ENCODE measurements around the gene CCDC8.

The CCDC8 gene

DNA sequence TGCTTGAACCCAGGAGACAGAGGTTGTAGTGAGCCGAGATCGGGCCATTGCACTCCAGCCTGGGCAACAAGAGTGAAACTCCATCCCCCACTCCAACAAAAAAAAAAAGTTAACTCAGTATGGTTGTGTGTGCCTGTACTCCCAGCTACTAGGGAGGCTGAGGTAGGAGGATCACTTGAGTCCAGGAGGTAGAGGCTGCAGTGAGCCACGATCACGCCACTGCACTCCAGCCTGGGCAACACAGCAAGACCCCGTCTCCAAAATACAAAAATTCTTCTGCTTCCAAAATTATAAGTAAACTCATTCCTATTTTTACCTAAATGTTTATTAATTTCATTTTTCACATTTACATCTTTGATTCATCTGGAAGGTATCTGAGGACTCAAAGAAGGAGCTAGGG, 43.6 kb upstream of the CCDC8 start:
- H2BK120ac ChIP-seq (ENCODE audit: low read depth, low read length), result no peak overlapping the region
- no peak overlapping the region for H2AFZ ChIP-seq (ENCODE audit: low read depth, low read length)
- no peak overlapping the region for H2BK15ac ChIP-seq (ENCODE audit: low read depth, poor library complexity, severe bottlenecking)
- H3K4me1 ChIP-seq (ENCODE audit: control insufficient read depth, insufficient read depth, low read depth, low read length), result no peaks in the 10 kb centered on the region
- H3K79me1 ChIP-seq (replicated peaks; ENCODE audit: low read length, poor library complexity, severe bottlenecking), result no peaks in the 10 kb centered on the region
- no peak overlapping the region for H2AK5ac ChIP-seq (ENCODE audit: low read length, severe bottlenecking)
- no peaks in the 10 kb centered on the region for H3K27me3 ChIP-seq (ENCODE audit: control insufficient read depth in 1 of 2, insufficient read depth in 1 of 2, low read length in 2 of 2)
- H3K27ac ChIP-seq (ENCODE audit: low read length, poor library complexity, severe bottlenecking), result no peak overlapping the region
- no peak overlapping the region for H3K4me2 ChIP-seq (ENCODE audit: low read length, poor library complexity, severe bottlenecking)
- no peak overlapping the region for H3K9ac ChIP-seq (ENCODE audit: low read length)
- H4K8ac ChIP-seq (ENCODE audit: low read length), result no peak overlapping the region
- peaks cover 0 to 2% of the 10 kb centered on the region in 2 experiments for H3K36me3 ChIP-seq (ENCODE audit: control insufficient read depth in 1 of 2, insufficient read depth in 2 of 2, low read depth in 1 of 2, low read length in 2 of 2)
- no peak overlapping the region for H3K14ac ChIP-seq (ENCODE audit: low read length in 2 of 2)
- no peaks in the 10 kb centered on the region for H3K9me3 ChIP-seq (ENCODE audit: control insufficient read depth, low read length)
- H3K23ac ChIP-seq (ENCODE audit: low read length in 2 of 2), result no peak overlapping the region
- WGBS, result 100% methylated on average over 2 of the region's 5 CpGs
- no peak overlapping the region for H2BK5ac ChIP-seq (ENCODE audit: low read depth, low read length, poor library complexity, severe bottlenecking)
- DNase-seq, result no peak
- H3K4ac ChIP-seq (ENCODE audit: low read depth in 1 of 2, low read length in 2 of 2), result no peak overlapping the region
- H3K4me3 ChIP-seq (ENCODE audit: insufficient read depth in 1 of 2, low read depth in 1 of 2, low read length in 2 of 2), result no peak overlapping the region
- no peak overlapping the region for H2BK12ac ChIP-seq (ENCODE audit: low read length in 2 of 2)
- H3K18ac ChIP-seq (ENCODE audit: low read depth in 1 of 2, low read length in 2 of 2), result no peak overlapping the region
- H4K91ac ChIP-seq (ENCODE audit: low read length), result no peak overlapping the region

DNA sequence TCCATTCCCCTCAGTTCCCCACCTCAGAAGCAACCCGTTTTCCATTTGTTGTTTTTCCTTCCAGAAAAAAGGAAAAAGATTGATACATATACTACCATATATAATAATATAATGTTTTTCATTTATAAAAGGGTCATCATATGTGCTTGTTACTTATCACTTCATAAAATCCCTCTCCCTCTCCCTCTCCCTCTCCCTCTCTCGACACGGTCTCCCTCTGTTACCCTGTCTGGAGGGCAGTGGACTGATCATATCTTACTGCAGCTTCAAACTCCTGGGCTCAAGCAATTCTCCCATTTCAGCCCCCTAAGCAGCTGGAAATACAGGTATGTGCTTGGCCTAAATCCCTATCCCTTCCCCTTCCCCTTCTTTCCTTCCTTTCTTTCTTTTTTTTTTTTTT, 40.9 kb upstream of the CCDC8 start:
- Histone ChIP-seq H2BK15ac (ENCODE audit: low read depth, poor library complexity, severe bottlenecking) (no peak overlapping the region), H3K14ac (ENCODE audit: low read length in 2 of 2) (no peak overlapping the region), H3K18ac (ENCODE audit: low read depth in 1 of 2, low read length in 2 of 2) (no peak overlapping the region), H3K27me3 (ENCODE audit: control insufficient read depth in 1 of 2, insufficient read depth in 1 of 2, low read length in 2 of 2) (no peaks in the 10 kb centered on the region), H3K9ac (ENCODE audit: low read length) (no peak overlapping the region), H3K23ac (ENCODE audit: low read length in 2 of 2) (no peak overlapping the region), H3K4me2 (ENCODE audit: low read length, poor library complexity, severe bottlenecking) (no peak overlapping the region), H3K4ac (ENCODE audit: low read depth in 1 of 2, low read length in 2 of 2) (no peak overlapping the region), H3K4me1 (ENCODE audit: control insufficient read depth, insufficient read depth, low read depth, low read length) (no peaks in the 10 kb centered on the region), H2BK12ac (ENCODE audit: low read length in 2 of 2) (no peak overlapping the region), H3K9me3 (ENCODE audit: control insufficient read depth, low read length) (no peaks in the 10 kb centered on the region), H2BK5ac (ENCODE audit: low read depth, low read length, poor library complexity, severe bottlenecking) (no peak overlapping the region), H2AK5ac (ENCODE audit: low read length, severe bottlenecking) (no peak overlapping the region), H3K4me3 (ENCODE audit: insufficient read depth in 1 of 2, low read depth in 1 of 2, low read length in 2 of 2) (no peak overlapping the region), H4K8ac (ENCODE audit: low read length) (no peak overlapping the region), H2BK120ac (ENCODE audit: low read depth, low read length) (no peak overlapping the region), H3K36me3 (ENCODE audit: control insufficient read depth in 1 of 2, insufficient read depth in 2 of 2, low read depth in 1 of 2, low read length in 2 of 2) (no peaks in the 10 kb centered on the region), H3K27ac (ENCODE audit: low read length, poor library complexity, severe bottlenecking) (no peak overlapping the region), H3K79me1 (replicated peaks; ENCODE audit: low read length, poor library complexity, severe bottlenecking) (no peaks in the 10 kb centered on the region), H2AFZ (ENCODE audit: low read depth, low read length) (no peak overlapping the region), H4K91ac (ENCODE audit: low read length) (no peak overlapping the region)
- DNase-seq, result no peak
- 85% methylated on average over 2 of the region's 3 CpGs for WGBS

GRCh38 chr19:46453661-46454060, 40.3 kb upstream of the CCDC8 start:
- Histone ChIP-seq H3K27ac (ENCODE audit: low read length, poor library complexity, severe bottlenecking) (no peak overlapping the region), H2BK12ac (ENCODE audit: low read length in 2 of 2) (no peak overlapping the region), H3K4me2 (ENCODE audit: low read length, poor library complexity, severe bottlenecking) (no peak overlapping the region), H2BK15ac (ENCODE audit: low read depth, poor library complexity, severe bottlenecking) (no peak overlapping the region), H2AK5ac (ENCODE audit: low read length, severe bottlenecking) (no peak overlapping the region), H3K4ac (ENCODE audit: low read depth in 1 of 2, low read length in 2 of 2) (no peak overlapping the region), H3K4me1 (ENCODE audit: control insufficient read depth, insufficient read depth, low read depth, low read length) (no peaks in the 10 kb centered on the region), H2BK5ac (ENCODE audit: low read depth, low read length, poor library complexity, severe bottlenecking) (no peak overlapping the region), H3K9ac (ENCODE audit: low read length) (no peak overlapping the region), H3K9me3 (ENCODE audit: control insufficient read depth, low read length) (no peaks in the 10 kb centered on the region), H2AFZ (ENCODE audit: low read depth, low read length) (no peak overlapping the region), H3K18ac (ENCODE audit: low read depth in 1 of 2, low read length in 2 of 2) (no peak overlapping the region), H3K4me3 (ENCODE audit: insufficient read depth in 1 of 2, low read depth in 1 of 2, low read length in 2 of 2) (no peak overlapping the region), H2BK120ac (ENCODE audit: low read depth, low read length) (no peak overlapping the region), H3K23ac (ENCODE audit: low read length in 2 of 2) (no peak overlapping the region), H3K27me3 (ENCODE audit: control insufficient read depth in 1 of 2, insufficient read depth in 1 of 2, low read length in 2 of 2) (no peaks in the 10 kb centered on the region), H4K8ac (ENCODE audit: low read length) (no peak overlapping the region), H3K79me1 (replicated peaks; ENCODE audit: low read length, poor library complexity, severe bottlenecking) (no peaks in the 10 kb centered on the region), H4K91ac (ENCODE audit: low read length) (no peak overlapping the region), H3K14ac (ENCODE audit: low read length in 2 of 2) (no peak overlapping the region), H3K36me3 (ENCODE audit: control insufficient read depth in 1 of 2, insufficient read depth in 2 of 2, low read depth in 1 of 2, low read length in 2 of 2) (no peaks in the 10 kb centered on the region)
- DNase-seq, result no peak
- 94% methylated on average over 6 of the region's 6 CpGs for WGBS

GRCh38 chr19:46452186-46452585, 38.8 kb upstream of the CCDC8 start:
- 60% methylated on average over 4 of the region's 4 CpGs for WGBS
- Histone ChIP-seq H2BK5ac (ENCODE audit: low read depth, low read length, poor library complexity, severe bottlenecking) (no peak overlapping the region), H3K4me2 (ENCODE audit: low read length, poor library complexity, severe bottlenecking) (no peak overlapping the region), H4K91ac (ENCODE audit: low read length) (no peak overlapping the region), H3K4me3 (ENCODE audit: insufficient read depth in 1 of 2, low read depth in 1 of 2, low read length in 2 of 2) (no peak overlapping the region), H2BK120ac (ENCODE audit: low read depth, low read length) (no peak overlapping the region), H2BK12ac (ENCODE audit: low read length in 2 of 2) (no peak overlapping the region), H3K18ac (ENCODE audit: low read depth in 1 of 2, low read length in 2 of 2) (no peak overlapping the region), H3K23ac (ENCODE audit: low read length in 2 of 2) (no peak overlapping the region), H3K9me3 (ENCODE audit: control insufficient read depth, low read length) (no peaks in the 10 kb centered on the region), H3K36me3 (ENCODE audit: control insufficient read depth in 1 of 2, insufficient read depth in 2 of 2, low read depth in 1 of 2, low read length in 2 of 2) (no peaks in the 10 kb centered on the region), H3K27ac (ENCODE audit: low read length, poor library complexity, severe bottlenecking) (no peak overlapping the region), H2AFZ (ENCODE audit: low read depth, low read length) (no peak overlapping the region), H3K4me1 (ENCODE audit: control insufficient read depth, insufficient read depth, low read depth, low read length) (no peaks in the 10 kb centered on the region), H3K14ac (ENCODE audit: low read length in 2 of 2) (no peak overlapping the region), H3K4ac (ENCODE audit: low read depth in 1 of 2, low read length in 2 of 2) (no peak overlapping the region), H3K79me1 (replicated peaks; ENCODE audit: low read length, poor library complexity, severe bottlenecking) (no peaks in the 10 kb centered on the region), H4K8ac (ENCODE audit: low read length) (no peak overlapping the region), H3K27me3 (ENCODE audit: control insufficient read depth in 1 of 2, insufficient read depth in 1 of 2, low read length in 2 of 2) (no peaks in the 10 kb centered on the region), H2BK15ac (ENCODE audit: low read depth, poor library complexity, severe bottlenecking) (no peak overlapping the region), H3K9ac (ENCODE audit: low read length) (no peak overlapping the region), H2AK5ac (ENCODE audit: low read length, severe bottlenecking) (no peak overlapping the region)
- no peak for DNase-seq

Measured in mesenchymal stem cell (in vitro differentiated cells and primary cell).